ENCODE results near the gene CHRDL2. TPM values are rescaled to one million over a fixed set of nuclear protein-coding genes. Genes with fewer than 3 reads are reported as not detected.

CHRDL2 gene
- total and polyA plus RNA-seq, 2 donors (not counting 1 experiment from before 2014, with no cell fraction given), result not detected

DNA sequence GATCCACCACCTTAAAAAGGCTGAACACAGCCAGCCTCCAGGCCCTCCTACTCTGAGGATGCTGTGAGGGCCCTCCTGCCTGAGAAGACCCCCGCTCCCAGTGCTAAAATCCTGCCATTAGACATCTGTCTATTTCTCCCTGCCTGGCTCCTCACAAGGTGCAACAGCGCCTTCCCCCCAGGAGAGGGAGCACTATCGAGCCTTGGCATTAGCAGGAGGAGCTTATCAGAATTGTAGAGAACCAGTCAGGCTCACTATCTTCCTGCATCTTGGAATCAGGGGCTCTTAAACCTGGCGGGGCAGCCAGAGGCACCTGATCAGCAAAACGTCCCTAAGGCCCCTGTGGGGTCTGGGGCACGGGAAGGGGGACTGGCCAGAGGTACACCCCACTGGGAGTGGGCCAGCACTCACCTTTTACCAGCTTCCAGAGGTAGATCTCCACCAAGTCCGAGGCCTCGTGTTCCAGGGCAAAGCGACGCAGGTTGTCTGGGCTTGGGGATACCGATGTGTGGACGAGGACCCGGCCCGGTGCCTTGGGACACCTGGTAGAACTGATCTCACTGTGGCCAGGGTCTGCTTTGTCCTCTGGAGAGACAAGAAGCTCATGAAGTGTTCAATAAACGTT, 28.7 kb downstream of the CHRDL2 start:
- Histone ChIP-seq H3K79me2 (ENCODE audit: control insufficient read depth, insufficient read depth, low read length) (no peaks in the 10 kb centered on the region), H3K27ac (ENCODE audit: insufficient read depth, low read length) (no peak overlapping the region), H2AFZ (ENCODE audit: low read length) (no peak overlapping the region), H3K4me1 (ENCODE audit: control insufficient read depth, extremely low read depth, insufficient read depth, low read length) (no peaks in the 10 kb centered on the region), H3K9me3 (ENCODE audit: control insufficient read depth, insufficient read depth, low read depth, low read length) (no peaks in the 10 kb centered on the region), H3K4me2 (ENCODE audit: extremely low read depth, insufficient read depth, low read length) (no peak overlapping the region), H4K20me1 (ENCODE audit: control insufficient read depth, extremely low read depth, insufficient read depth, low read length) (no peaks in the 10 kb centered on the region), H3K27me3 (ENCODE audit: control insufficient read depth, insufficient read depth, low read length) (no peaks in the 10 kb centered on the region), H3K36me3 (ENCODE audit: control insufficient read depth, insufficient read depth, low read length) (no peaks in the 10 kb centered on the region), H3K4me3 (replicated peaks in 1 of 4; ENCODE audit: control extremely low read depth in 1 of 4, insufficient read depth in 1 of 4, low read depth in 3 of 4, low read length in 4 of 4) (no peak overlapping the region), H3K9ac (ENCODE audit: insufficient read depth, low read length) (no peak overlapping the region)
- DNase-seq (ENCODE audit: low read depth in 2 of 2), result peak; percentile 51 to 74
- TF ChIP-seq EZH2 (IDR thresholded peaks at IDR 0.05; ENCODE audit: low read length, missing control alignments), result no peak
- TF ChIP-seq, protein P1, sequence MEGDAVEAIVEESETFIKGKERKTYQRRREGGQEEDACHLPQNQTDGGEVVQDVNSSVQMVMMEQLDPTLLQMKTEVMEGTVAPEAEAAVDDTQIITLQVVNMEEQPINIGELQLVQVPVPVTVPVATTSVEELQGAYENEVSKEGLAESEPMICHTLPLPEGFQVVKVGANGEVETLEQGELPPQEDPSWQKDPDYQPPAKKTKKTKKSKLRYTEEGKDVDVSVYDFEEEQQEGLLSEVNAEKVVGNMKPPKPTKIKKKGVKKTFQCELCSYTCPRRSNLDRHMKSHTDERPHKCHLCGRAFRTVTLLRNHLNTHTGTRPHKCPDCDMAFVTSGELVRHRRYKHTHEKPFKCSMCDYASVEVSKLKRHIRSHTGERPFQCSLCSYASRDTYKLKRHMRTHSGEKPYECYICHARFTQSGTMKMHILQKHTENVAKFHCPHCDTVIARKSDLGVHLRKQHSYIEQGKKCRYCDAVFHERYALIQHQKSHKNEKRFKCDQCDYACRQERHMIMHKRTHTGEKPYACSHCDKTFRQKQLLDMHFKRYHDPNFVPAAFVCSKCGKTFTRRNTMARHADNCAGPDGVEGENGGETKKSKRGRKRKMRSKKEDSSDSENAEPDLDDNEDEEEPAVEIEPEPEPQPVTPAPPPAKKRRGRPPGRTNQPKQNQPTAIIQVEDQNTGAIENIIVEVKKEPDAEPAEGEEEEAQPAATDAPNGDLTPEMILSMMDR (conservative IDR thresholded peaks at IDR 0.05 in 1 of 2, IDR thresholded peaks at IDR 0.05 in 1 of 2; ENCODE audit: low read depth in 1 of 2, low read length in 2 of 2), result peak; percentile 97 to 99

DNA sequence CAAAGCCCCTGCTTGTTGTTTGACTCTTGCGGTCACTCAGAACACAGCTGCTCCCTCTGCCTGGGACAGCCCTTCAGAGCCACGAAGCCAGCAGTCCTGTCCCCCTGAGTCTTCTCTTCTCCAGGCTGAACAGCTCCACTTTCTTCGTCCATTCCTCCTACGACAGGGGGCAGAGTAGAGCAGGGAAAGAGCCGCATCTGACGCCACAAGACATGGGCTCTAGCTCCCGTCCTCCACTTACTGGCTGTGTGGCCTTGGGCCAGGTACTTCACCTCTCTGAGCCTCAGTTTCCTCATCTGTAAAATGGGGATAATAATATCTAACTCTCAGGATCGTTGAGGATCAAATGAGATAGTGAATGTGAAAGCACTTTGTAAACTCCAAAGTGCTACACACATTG, 29.9 kb downstream of the CHRDL2 start:
- Histone ChIP-seq H3K9ac (ENCODE audit: insufficient read depth, low read length) (no peak overlapping the region), H2AFZ (ENCODE audit: low read length) (no peak overlapping the region), H3K4me1 (ENCODE audit: control insufficient read depth, extremely low read depth, insufficient read depth, low read length) (peaks cover 3% of the 10 kb centered on the region), H4K20me1 (ENCODE audit: control insufficient read depth, extremely low read depth, insufficient read depth, low read length) (no peaks in the 10 kb centered on the region), H3K4me3 (replicated peaks in 1 of 4; ENCODE audit: control extremely low read depth in 1 of 4, insufficient read depth in 1 of 4, low read depth in 3 of 4, low read length in 4 of 4) (no peak overlapping the region), H3K4me2 (ENCODE audit: extremely low read depth, insufficient read depth, low read length) (no peak overlapping the region), H3K27me3 (ENCODE audit: control insufficient read depth, insufficient read depth, low read length) (no peaks in the 10 kb centered on the region), H3K79me2 (ENCODE audit: control insufficient read depth, insufficient read depth, low read length) (no peaks in the 10 kb centered on the region), H3K27ac (ENCODE audit: insufficient read depth, low read length) (no peak overlapping the region), H3K9me3 (ENCODE audit: control insufficient read depth, insufficient read depth, low read depth, low read length) (no peaks in the 10 kb centered on the region), H3K36me3 (ENCODE audit: control insufficient read depth, insufficient read depth, low read length) (no peaks in the 10 kb centered on the region)
- TF ChIP-seq, protein P1 (conservative IDR thresholded peaks at IDR 0.05 in 1 of 2, IDR thresholded peaks at IDR 0.05 in 1 of 2; ENCODE audit: low read depth in 1 of 2, low read length in 2 of 2), result peak in 1 of 2 donors; percentile 32
- TF ChIP-seq EZH2 (IDR thresholded peaks at IDR 0.05; ENCODE audit: low read length, missing control alignments), result no peak
- DNase-seq (ENCODE audit: low read depth in 2 of 2), result no peak

DNA sequence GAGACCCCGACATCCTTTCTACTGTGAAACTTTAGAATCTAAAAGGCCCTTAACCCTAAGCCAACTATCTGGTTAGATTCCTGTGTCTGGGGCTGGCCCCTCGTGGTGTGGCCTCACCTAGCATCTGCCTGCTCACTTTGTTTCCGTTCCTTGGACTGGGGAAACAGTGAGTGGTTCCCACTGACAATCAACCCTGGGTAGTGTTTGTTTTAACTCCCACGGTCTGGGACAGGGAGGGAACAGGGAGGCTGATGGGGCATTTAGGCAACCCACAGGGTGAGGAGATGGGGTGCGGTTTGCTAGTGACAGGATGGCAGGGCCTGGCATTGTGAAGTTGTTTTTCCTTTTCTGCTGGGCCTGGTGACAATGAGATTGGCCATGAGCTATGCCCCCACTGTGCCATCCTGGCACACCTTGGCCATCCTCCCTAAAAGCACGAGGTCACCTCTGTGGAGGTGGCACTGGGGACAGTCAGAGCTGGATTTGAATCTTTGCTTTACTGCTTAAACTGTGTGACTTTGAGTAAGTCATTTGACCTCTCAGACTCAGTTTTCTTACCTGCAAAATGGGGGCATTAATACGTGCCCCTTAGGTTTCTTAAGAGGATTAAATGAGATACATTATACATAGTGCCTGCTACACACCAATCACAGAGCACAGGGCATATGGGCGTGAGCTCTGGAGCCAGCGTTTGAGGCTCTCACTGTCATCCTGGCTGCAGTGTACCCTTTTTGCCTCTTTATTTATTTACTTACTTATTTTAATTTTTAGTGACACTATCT, 31.4 kb downstream of the CHRDL2 start:
- Histone ChIP-seq H3K36me3 (ENCODE audit: control insufficient read depth, insufficient read depth, low read length) (no peaks in the 10 kb centered on the region), H3K79me2 (ENCODE audit: control insufficient read depth, insufficient read depth, low read length) (no peaks in the 10 kb centered on the region), H3K4me2 (ENCODE audit: extremely low read depth, insufficient read depth, low read length) (no peak overlapping the region), H3K4me3 (replicated peaks in 1 of 4; ENCODE audit: control extremely low read depth in 1 of 4, insufficient read depth in 1 of 4, low read depth in 3 of 4, low read length in 4 of 4) (no peak overlapping the region), H4K20me1 (ENCODE audit: control insufficient read depth, extremely low read depth, insufficient read depth, low read length) (no peaks in the 10 kb centered on the region), H2AFZ (ENCODE audit: low read length) (no peak overlapping the region), H3K9ac (ENCODE audit: insufficient read depth, low read length) (no peak overlapping the region), H3K27ac (ENCODE audit: insufficient read depth, low read length) (no peak overlapping the region), H3K9me3 (ENCODE audit: control insufficient read depth, insufficient read depth, low read depth, low read length) (no peaks in the 10 kb centered on the region), H3K4me1 (ENCODE audit: control insufficient read depth, extremely low read depth, insufficient read depth, low read length) (peaks cover 3% of the 10 kb centered on the region), H3K27me3 (ENCODE audit: control insufficient read depth, insufficient read depth, low read length) (no peaks in the 10 kb centered on the region)
- DNase-seq (ENCODE audit: low read depth in 2 of 2), result no peak
- TF ChIP-seq EZH2 (IDR thresholded peaks at IDR 0.05; ENCODE audit: low read length, missing control alignments), result no peak
- TF ChIP-seq, protein P1 (conservative IDR thresholded peaks at IDR 0.05 in 1 of 2, IDR thresholded peaks at IDR 0.05 in 1 of 2; ENCODE audit: low read depth in 1 of 2, low read length in 2 of 2), result no peak
